Sigmoid colon (tissue), 3 donors: ENCODE data around the gene CIC.

ENCODE experiments used
- CTCF ChIP-seq, 4 experiments: fragments of 450-650 bp in 3 of 4; fragments of 200-600 bp in 1 of 4; IDR thresholded peaks; one replicate each; pipeline ENCODE4 v1.5.1; 2016 to 2019; ENCODE audit warnings: antibody characterized with exemption in 4 of 4, mild to moderate bottlenecking in 3 of 4, moderate library complexity in 2 of 4
- POLR2A ChIP-seq, 2 donors: fragments of 450-650 bp; IDR thresholded peaks; one replicate each; pipeline ENCODE4 v1.6.1; 2016; ENCODE audit warnings: antibody characterized with exemption in 2 of 2, mild to moderate bottlenecking in 2 of 2, moderate library complexity in 2 of 2

DNA sequence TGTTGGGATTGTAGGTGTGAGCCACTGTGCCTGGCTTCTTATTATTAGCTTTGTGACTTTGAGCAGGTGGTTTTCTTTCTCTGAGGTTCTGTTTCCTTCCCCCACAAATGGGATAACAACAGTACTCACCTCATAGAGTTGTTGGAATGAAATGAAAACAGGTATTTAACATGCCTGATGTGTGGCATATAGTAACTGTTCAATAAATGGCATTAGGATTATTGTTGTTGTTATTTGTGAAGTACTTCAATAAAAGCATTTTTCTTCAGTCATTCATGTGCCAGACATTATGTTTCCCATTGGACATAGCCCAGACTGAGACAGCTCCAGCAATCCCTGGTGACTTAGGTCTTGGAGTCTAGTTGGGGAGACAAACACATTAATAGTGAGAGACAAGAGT, 57.9 kb downstream of the CIC start:
- TF ChIP-seq POLR2A (IDR thresholded peaks at IDR 0.05) (no peak), CTCF (IDR thresholded peaks at IDR 0.05) (no peak)
